Activated naive CD4-positive, alpha-beta T cell treated with anti-CD3 and anti-CD28 coated beads, Interleukin-2, amount 50 U/mL, for 16 hours (primary cell): ENCODE results near the gene NFYC.

ENCODE experiments used
- DNase-seq: peaks from one replicate; pipeline ENCODE4 v3.0.0-alpha.2; 2020

The NFYC gene

DNA sequence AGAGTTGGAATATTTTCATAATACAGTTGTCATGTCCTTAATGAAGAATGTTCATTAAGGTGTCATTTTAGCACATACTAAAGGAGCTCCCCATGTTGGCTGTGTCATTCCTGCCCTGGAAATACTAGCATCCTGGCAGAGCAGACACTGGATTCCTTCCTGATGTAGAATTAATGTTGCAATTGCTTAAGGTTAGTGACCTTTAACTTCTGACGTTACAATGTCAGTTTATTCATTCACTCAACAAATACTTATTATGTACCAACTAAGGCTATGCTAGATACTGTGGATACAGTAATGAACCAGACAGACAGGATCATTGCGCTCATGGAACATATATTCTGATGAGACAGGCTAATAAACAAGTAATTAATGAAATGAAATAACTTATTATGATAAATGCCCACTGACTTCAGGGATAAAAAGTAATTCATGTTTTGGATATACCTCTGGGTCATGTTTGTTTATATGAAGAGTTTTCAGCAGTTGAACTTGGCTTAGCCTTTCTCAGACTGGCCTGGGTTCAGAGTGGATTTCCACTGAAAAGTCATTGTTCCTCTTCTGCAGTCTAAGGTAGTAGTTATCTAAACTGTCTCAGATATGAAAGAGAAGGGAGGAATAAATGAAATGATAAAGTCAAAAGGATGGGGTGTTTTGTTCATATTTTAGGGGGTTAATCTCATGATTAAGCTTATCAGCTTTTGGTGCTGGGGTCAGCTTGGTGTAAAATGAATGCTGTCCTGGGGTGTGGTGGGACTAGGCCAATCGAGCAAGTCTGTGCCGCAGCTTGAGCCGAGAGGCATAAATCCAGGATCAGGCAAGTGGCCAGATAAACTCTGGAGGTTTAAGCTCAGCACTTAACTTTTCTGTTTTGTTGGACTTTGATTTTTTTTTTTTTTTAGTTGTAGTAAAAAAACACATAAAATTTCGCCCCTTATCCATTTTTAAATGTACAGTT is 48.8 kb downstream of the NFYC start:
- DNase-seq: no peak

DNA sequence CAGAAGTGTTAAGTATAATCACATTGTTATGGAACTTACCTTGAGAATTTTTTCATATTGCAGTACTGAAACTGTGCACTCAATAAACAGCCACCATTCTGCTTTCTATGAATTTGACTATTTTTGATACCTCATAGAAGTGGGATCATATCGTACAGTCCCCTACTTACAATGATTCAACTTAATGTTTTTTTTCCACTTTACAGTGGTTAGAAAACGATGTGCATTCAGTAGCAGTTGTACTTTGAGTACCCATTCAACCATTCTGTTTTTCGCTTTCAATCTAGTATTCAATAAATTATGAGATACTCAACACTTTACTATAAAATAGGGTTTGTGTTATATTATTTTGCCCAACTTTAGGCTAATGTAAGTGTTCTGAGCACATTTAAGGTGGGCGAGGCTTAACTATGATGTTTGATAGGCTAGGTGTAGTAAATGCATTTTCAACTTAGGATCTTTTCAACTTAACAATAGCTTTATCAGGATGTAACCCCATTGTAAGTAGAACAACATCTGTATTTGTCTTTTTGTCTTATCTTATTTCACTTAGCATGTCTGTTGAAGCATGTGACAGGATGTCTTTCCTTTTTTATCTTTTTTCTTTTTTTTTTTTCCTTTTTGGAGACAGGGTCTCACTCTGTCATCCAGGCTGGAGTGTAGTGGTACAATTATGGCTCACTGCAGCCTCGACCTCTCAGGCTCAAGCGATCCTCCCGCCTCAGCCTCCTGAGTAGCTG is 49.7 kb downstream of the NFYC start:
- no peak for DNase-seq

DNA sequence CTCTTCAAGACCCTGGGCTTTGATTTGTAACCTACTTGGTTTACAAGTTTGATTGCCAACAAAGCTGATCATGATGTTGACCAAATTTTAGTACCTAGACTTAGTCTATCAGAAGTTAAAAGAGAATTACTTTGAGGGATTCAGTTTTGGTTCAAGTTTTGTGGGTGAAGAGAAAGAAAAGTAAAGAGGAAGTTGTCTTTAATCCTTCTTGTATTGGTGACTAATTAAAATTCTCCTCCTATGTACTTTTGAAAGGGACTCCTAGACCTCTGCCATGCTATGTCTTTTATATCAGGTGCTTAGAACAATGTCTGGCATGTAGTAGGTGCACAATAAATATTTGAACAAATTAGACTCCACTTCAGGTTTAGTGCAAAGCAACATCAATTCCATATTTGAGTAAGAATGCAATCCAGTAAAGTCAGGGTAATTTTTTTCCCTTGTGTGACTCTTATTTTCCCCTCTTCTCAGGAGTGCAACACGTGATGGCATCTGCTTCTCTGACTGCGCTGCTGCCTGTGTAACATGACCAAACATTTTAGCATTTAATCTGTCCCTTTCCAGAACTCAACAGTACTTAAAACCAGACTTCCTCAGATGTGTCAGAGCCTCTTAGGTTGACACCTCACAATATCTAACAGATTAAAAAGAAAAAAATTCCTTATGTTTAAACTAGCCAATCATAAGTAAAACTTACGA is 51.0 kb downstream of the NFYC start:
- DNase-seq: no peak

DNA sequence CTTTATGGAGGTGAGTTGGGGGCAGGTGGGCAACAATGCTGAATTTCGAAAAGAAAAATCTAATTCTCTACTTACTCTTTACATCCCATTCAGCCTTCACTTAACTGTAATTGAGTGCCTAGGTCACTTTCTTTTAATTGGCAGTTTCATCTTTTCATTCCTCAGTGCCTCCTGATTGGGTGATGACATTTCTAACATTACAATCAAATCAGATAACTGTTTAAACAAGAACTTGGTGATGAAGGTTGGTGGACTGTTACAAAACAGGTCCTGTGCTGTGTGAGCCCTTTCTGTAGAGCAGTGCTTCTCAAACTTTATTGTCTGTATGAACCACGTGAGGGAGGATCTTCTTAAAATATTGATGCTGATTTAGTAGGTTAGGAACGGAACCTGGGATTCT is 51.9 kb downstream of the NFYC start:
- DNase-seq: no peak

DNA sequence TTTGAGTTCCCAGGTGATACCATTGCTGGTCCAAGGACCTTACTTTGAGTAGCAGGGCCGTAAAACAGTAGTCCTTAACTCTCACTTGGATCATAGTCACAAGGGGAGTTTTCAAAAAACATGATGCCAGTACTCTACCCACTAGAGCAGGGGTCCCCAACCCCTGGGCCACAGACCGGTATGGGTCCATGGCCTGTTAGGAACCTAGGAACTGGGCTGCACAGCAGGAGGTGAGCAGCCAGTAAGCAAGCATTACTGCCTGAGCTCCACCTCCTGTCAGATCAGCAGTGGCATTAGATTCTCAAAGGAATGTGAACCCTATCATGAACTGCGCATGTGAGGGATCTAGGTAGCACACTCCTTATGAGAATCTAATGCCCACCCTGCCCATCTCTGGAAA is 52.4 kb downstream of the NFYC start:
- DNase-seq: no peak

DNA sequence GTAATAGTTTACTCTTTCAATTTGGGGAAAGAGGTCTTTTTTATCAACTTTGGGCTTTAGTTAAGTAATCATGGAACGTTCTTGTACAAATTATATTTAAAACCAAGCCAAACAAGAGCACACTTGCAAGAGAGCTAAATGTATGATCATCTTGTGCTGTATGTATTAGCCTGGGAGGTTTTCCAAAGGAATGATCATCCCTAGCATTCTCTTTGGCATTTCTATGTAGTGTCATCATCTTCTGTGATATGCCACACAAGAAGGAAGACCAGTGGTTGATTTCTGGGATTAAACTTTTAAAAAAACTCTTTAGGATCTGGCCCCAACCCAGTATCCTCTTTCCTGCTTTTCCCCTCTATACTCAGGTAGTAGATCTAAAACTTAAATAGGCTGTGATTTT is 53.7 kb downstream of the NFYC start:
- DNase-seq: no peak

DNA sequence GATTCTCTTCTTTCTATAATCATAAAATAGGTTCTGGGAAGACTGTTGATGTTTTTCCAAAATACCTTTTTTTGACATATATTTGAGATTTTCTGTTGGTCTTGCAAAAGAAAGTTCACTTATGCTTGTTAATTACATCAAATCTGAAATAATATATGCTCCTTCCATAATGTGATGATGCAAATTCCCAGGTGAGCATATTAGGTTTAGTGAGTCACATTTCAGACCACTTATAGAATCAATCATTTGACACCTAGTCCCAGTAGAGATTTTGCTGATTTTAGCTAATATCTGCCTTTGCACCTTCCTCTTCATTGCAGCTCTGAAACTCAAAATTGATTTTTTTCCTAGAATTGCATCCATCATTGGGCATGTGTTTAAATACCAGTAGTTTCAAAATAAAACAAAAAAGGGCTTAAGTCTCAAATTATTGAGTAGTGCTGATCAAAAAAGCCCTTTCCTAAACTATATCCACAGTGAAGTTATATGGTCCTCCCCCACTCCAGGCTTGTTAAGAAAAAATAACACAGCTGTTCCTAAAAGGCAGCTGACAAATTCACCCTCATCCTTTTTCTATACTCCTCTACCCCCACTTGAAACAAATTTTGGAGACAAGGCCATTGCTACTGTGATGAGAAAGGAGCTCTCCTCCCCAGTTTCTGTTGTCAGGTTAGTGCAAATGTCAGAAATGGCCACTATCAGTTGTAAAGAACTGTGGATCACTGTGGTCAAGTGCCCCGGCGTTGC is 55.0 kb downstream of the NFYC start:
- DNase-seq: no peak

DNA sequence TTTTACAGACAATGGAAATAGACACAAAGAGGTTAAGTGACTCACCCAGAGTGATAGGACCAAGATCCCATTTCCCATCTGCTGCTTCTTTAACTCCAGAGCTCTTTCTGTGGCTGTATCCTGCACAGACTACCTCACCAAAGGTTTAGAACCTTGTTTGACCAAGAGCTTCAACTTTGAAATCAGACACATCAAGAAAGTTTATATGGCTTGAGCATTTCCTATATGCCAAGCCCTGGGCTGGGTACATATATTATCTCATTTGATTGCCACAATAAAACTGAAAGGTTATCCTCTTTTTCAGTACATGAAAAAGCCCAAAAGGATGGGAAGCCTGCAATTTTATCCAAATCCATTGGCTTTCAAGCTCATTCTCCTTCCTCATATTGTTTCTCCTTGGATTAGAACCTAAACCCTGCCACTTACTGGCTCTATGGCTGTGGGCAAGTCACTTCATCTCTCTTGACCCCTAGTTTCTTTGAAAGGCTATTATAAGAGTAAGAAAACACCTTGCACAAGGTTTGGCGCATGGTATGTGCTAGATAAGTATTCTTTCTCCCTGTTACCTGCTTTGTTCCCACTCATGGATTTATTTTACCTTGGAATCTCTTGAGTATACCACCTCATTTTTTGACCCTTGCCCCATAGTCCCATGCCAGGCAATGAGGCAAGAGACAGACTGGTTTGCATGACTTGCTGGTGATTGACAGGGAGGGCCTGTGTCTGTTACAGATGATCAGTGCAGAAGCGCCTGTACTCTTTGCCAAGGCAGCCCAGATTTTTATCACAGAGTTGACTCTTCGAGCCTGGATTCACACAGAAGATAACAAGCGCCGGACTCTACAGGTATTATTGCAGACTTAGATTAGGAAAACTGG is 57.6 kb downstream of the NFYC start:
- DNase-seq: no peak

DNA sequence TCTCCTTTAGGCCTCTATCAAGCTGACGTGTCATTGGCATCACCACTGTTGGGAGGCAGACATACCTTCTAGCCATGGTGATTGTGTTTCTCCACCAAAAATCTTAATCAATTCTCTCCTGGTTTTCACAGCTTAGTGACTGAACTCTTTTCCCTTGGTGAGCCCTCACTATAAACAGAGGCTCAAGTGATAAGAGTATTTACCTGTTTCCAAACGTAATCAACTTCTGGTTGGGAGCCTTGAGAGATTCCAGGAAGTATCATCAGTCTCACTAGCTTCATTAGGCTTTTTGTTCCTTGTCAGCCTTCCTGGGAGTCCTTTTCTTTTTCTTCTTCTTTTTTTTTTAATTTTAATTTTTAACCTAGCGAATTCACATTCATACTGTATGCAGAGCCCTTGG is 58.3 kb downstream of the NFYC start:
- no peak for DNase-seq

DNA sequence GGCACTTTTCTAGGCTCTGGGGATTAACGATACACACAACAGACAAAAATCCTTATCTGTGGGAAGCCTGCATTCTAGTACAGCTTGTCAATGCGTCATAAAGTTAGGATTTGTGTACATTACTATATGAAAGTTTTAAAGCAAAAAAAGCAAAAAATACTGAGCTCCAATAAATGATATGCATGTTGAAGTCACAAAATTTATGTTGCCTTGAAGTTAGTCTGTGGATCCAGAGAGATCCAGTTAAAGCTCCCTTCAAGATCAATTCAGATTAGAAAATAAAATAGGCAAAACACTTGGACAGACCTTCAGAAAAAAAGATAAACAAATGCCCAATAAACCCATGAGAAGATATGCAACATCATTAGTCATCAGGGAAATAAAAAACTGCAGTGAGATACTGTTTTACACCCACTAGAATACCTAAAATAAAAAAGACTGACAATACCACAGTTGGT is 59.0 kb downstream of the NFYC start:
- DNase-seq: no peak

DNA sequence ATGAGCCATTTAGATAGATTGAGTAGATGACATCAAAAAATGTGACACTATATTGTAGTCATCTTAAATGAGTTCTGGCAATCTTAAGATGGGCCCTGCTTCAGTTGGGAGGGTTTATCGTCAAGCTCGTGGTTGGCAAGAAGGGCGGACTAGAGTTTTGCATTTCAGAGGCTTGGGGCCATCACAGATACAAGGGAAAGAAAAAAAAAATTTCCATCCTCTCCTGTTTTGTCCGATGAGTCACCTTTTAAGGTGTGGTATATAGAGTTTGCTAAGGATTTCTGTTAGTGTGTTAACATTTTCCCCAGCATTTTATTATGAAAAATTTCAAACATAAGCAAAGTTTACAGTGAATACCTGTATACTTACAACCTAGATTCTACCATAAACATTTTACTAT is 60.3 kb downstream of the NFYC start:
- DNase-seq: no peak

DNA sequence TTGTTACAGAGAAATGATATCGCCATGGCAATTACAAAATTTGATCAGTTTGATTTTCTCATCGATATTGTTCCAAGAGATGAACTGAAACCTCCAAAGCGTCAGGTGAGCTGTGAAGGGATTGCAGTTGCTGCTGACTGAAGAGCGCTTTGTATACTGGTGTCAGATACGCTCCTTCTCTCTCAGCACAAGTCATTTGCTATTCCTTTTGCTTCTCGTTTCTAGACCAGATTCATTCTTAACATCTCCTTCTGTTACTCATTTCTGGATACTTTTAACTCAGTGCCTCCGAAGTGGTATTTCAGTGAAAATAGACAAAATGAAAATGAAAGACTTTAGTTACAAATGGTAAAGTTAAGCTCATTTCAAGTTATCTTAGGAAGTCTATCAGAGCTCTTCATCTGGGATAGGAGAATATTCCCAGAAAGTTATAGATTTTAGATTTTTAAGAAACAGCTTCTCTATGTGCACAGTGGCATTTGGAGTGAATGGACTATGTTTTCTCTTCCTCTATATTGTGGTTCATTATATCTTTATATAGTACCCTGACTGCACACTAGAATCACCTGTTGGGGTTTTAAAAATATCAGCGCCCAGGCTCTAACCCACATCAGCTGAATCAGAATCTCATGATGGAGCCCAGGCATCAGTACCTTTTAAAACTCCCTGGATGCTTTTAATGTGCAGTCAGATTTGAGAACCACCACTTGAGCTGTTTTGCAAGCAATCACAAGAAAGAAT is 61.8 kb downstream of the NFYC start:
- DNase-seq: no peak

DNA sequence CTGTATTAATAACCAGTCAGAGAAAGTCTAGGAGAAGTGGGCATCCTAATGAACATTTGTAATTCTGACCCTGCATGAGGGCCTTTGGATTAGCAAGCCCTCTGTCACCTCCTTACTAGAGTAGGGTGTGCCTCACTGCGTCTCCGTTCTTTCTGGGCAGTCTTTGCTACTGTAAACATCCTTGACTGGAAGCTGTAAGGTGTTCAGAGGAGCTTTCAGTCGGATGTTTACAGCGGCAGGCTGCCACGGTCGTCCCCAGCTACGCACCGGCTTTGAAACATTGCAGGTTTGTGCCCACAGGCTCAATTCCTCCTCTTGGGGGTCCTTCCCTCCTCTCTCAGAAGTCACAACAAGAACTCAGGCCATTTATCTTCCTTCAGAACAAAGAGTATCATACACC is 62.7 kb downstream of the NFYC start:
- DNase-seq: no peak

DNA sequence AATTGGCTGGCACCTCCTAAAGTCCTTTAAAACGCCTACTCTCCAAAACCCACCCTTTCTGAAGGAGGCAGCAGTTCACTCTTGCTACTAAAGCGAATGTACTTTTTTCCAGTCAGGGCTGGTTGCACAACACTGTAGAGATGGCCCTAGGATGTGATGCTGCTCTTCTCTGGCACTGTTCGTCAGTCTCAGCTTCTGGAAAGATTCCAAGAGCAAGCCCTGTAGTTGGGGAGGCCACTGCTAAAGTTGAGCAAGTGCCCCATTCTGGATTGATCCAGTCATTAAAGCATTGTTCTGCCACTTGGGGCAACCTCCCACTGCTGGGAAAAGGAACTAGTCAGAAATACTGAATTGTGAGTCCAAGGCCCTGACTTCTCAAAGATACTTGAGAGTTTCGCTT is 63.6 kb downstream of the NFYC start:
- no peak for DNase-seq

DNA sequence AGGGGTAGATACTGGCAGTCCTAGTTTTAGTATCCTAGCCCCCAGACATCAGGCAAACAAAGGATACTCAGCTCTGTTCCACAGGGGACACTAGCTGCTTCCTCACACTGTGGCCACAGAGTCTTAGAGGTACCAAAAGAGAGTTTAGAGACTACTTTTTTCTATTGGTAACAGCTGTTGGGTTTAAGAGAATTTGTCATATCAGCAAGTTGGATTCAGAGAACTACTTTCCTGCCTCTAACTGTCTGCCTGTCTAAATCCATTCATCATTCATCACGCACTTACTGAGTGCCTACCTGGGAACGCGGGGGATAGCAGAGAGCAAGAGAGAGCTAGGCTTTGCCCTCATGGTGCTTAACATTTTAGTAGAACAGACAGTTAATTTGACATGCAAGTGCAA is 65.0 kb downstream of the NFYC start:
- no peak for DNase-seq

DNA sequence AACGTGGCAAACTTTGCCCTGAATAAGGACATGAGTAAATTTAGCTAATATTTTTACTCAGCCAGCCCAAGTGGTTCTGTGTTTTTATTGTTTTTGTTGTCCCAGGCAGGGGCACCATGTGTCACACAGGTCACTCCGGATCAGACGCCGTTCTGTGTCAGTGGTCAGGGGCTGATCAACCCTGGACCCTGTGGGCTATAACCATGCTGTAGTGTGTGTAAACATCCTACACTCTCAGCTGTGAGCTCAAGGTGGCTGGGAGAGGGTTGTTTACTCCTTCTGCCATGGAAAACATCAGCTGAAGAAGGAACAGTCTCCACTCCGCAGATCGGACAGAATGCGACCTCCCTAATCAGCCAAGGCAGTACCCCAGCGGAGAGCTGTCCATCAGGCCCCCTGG is 65.6 kb downstream of the NFYC start:
- DNase-seq: no peak

DNA sequence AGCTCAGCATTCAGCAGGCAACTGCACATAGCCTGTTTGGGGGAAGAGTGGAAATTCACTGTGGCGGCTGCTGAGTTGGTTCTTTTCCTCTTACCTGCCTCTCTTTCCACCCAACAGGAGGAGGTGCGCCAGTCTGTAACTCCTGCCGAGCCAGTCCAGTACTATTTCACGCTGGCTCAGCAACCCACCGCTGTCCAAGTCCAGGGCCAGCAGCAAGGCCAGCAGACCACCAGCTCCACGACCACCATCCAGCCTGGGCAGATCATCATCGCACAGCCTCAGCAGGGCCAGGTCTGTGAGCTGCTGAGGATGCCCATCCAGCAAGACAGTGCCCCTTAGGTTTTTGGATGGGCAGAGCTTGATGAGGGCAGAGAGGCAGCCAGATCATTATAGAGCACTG is 66.5 kb downstream of the NFYC start:
- no peak for DNase-seq

DNA sequence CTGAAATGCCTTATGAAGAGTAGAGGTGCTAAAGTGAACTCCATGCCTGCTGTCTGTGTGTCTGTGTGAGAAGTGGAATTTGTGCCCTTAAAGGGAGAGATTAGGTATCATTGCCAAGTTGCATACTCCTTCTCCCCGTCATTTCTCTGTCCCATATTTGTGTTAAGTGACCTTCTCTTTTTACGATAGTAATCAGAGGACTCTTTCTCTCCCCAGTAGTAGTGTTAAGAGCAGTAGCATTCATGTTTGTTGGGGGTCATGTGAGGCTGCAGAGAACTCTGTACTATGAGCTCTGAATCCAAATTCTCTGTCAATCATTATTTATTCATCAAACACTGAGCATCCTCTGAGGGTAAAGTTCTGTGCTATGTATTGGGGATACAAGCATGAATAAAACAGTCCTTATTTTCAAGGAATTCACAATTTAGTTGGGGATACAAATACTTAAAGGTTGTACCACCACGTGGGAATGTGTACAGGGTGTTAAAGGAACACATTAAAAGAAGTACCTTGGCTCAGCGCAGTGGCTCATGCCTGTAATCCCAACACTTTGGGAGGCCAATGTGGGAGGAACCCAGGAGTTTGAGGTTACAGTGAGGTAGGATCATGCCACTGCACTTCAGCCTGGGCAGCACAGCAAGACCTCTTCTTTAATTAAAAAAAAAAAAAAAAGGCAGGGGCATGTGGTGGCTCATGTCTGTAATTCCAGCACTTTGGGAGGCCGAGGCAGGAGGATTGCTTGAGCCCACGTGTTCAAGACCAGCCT is 67.3 kb downstream of the NFYC start:
- DNase-seq: no peak

DNA sequence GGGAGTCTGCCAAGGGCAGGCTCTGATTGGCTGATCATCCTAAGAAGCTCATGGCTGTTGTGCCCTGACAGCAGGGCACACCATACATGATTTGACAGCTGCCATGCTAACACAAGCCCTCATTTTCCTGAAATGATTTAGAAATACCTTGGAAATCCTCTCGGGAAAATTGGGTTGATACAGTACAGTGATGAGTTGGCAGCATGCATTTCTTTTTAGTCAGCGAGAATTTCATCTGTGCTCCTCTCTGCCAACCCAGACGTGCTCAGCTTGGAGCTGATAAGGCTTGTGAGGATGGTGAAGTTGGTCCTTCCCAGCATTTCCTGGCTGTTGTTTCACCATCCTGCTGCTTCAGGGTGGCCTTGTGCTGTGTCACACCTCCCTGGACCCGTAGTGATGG is 69.5 kb downstream of the NFYC start:
- no peak for DNase-seq
